HG02678 (cell line): ENCODE results near the gene PRRX1.

Source experiments
- ATAC-seq: cut with Tn5 transposase; IDR thresholded peaks from one replicate; pipeline ENCODE4 v1.9.1; 2021; ENCODE audit warnings: mild to moderate bottlenecking, moderate library complexity; ENCODE audit not compliant: unreplicated experiment

The PRRX1 gene

GRCh38 chr1:170686291-170686690, 22.4 kb downstream of the PRRX1 start:
- no peak for ATAC-seq

GRCh38 chr1:170687621-170688020, 23.7 kb downstream of the PRRX1 start:
- ATAC-seq = no peak

- ATAC-seq = no peak
These were observed 27.3 kb downstream of the PRRX1 start for GRCh38 chr1:170691258-170691657.

- no peak for ATAC-seq
These were observed 29.1 kb downstream of the PRRX1 start for GRCh38 chr1:170692866-170693575.

DNA sequence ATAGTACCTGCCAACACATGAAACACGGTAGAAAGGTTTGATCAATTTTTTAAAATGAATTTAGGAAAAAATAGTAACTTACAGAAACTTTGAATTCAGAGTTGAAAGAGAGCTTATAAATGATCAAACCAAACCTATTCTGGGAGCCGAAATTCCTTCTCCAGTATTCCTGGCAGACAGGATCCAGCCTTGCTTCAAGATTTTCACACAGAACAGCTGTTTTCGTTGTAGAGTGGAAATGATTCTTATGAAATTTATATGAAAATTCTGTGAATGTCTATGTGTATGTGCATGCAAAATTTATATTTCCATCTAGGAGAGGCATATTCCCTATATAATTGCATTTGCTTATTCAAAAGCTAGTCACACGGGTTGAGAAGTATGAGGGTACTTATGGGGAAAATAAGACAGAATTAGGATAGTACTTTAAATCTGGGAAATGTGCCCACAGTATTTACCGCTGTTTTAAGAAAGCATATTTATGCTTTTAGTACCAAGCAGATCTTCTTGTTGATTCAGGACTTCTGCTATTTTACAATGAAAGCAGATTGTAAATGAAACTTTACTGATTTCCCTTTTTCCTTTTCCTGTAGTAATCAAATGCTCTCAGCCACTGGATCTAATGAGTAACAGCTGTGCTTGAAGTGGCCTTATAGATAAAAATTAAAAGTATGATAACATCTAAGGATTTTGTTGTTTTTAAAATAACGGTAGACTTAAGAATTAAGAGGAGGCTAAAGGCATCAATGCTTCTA, 30.4 kb downstream of the PRRX1 start:
- ATAC-seq = no peak

DNA sequence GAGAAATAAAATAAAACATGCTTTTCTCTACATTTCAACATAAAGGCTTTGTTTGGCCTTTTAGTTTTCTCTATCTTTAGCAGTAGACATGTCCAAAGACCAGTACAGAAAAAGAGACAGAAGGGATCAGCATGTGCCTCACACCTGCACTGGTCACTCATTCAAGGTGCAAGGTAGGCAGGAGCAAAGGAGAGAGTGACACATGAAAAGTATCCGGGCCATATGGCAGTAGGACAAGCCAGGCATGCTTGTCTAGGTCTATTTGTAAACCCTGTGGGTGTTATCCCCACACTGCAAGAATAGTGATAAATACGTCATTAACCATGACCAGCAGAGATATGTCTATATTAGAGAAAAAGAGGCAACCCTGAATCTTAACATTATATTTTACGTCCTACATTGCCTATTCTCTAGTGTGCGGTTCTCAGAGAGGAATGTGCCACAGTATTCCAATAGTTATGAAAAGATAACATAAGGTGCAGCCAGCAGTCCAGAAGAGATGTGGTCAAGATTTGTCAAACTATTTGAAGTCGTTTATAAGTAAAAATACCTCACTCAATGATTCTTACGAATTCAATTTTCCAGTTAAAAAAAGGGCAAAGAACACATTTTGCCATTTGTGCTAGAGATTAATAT, 32.1 kb downstream of the PRRX1 start:
- no peak for ATAC-seq

GRCh38 chr1:170696591-170697290, 32.8 kb downstream of the PRRX1 start:
- ATAC-seq = no peak

- ATAC-seq = no peak
These were observed 33.4 kb downstream of the PRRX1 start for GRCh38 chr1:170697316-170697715.

DNA sequence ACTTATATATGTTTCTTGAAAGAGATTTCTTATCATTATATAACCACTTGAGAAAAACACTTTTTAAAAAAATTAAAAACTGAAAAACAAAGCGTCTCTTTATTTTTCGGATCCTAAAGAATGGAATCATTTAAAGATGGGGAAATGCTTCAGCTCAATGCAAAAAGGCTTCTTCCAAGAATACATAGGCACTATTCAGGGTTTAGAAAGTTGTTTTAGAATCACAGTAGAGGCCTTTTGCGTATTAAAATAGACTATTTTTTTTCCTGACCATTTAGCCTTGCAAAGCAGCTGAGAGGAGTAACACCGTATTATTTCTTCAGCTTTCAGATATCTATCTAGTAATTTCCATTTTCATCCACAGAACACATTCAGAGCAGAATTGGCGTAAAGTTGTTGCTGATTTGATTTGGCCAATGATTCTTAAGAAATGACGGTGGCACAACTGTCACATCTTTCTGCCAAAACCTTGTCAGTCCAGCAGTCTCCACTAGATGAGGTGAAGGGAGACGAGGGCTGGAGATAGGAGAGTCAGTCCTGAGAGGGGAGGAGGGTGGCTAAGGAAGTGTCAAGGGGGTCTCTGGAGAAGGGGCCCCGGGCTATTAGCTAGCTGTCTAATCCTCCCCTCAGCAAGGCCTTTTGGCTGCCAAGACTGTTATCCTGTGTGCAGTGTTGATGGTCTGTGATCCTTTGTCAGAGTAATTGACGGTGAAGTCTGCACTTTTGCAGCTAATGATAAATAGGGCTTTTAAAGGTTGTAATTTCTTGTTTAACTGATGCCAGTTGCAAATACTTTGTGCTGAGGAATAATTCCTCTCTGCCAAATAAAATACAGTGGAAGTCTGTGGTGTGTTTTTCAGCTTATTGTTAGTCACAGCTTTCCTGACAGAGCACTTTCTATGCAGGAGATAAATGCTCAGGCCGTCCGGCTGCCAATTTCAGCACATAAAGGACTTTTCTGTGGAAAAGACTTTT, 34.7 kb downstream of the PRRX1 start:
- ATAC-seq = no peak

- ATAC-seq = no peak
These were observed 35.8 kb downstream of the PRRX1 start for GRCh38 chr1:170699696-170700095.

- no peak for ATAC-seq
These were observed 37.1 kb downstream of the PRRX1 start for GRCh38 chr1:170700842-170701615.

GRCh38 chr1:170701962-170702361, 38.0 kb downstream of the PRRX1 start:
- ATAC-seq = no peak

DNA sequence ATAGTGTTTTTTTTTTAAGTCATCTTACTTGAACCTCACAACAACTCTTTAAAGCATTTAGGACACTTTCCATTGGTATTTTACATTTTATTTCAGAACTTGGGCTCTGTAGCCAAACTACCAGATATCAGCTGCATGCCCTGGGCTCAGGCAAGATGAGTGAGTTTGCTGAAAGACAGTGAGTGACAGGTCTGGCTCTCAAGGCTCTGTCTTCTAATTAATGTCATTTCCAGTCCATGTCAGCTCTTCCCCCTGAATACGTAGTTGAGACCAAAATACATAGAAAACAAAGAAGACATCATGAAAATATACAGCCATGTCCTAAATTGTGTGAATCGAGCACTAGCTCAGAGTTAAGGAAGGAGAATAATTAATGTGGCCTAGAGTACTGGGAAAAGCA, 39.7 kb downstream of the PRRX1 start:
- ATAC-seq = no peak

- no peak for ATAC-seq
These were observed 40.3 kb downstream of the PRRX1 start for GRCh38 chr1:170704256-170704655.

DNA sequence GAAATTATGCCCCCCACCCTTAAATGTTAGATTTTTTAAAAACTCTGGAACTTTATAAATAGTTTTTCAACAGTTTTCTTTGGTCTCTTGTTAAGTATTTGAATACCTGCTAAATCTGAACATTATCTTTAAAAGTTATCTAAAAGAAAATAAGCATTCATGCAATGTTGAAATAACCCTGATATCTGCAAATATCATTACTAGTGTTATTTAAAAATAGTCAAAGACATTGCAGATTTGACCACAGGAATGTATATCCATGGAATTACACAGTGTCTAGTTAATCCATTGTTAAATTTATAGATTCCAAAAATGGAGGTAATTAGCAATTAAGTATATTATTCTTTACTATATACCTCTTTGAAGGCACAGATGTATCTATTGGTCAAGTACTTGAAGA, 42.0 kb downstream of the PRRX1 start:
- ATAC-seq = no peak

DNA sequence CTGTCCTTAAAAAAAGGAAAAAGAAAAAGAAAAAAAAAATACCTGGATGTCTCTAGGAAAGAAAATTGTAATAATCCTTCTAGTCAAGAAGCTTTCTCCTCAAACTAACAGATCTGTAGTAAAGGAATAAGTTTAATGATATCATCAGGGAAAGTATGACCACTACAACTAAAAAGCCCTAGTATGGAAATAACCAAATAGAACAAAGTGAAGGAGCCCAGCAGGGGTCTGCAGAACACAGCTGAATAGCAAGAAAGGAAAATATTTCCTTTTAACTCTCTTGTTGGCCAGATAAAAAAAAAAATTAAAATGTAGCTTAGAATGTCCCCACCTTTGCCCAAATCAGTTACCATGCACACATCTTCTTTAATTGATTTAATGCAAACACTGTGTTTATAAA, 43.2 kb downstream of the PRRX1 start:
- no peak for ATAC-seq

DNA sequence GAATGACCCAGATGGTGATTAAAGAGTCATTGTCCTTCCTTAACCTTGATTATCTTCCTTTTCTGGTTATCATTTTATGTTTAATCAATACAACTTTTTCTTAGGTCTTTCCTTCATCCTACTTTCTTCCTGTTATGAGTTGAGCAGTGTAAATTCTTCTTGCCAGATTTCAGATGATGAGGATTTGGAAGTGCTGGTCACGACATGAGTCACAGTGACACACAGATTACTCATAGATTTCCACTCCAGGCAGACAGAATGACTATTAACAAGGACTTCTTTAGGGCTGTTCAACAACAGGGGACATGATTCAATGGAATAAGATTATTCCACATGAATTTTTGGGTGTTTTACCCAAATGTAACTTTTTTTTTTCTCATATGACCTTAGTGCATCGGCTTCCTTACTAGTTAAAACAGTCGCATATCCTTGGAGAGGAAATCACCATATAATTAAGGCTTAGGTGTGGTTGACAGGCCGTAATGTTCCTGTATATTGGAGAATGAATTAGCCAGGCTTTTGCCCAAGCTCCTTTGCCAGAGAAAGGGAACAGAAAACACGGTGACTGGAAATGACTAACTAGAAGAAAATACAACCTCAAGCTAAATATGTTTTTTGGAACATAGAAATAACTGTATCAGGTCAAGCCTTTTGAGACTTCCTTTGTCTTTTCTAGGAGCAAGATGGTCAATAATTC, 44.2 kb downstream of the PRRX1 start:
- ATAC-seq = no peak

GRCh38 chr1:170711682-170712081, 47.8 kb downstream of the PRRX1 start:
- ATAC-seq = no peak

DNA sequence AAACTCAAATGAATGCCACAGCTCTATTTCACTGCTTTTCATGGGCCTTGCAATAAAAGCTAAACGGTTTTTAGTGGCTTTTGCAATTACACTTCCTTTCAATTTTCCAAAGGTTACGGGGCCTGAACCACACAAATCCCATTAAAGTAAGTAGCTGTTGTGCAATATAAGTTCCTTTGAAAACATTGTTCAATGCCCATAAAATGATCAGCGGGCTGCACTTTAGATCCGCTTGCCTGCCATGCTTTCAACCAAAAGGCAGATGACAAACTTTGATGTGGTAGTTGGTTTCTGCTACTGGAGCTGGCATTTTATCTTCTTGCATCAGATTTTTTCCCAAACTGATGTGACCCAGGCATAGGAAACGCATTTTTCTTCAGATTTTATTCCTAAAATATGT, 50.2 kb downstream of the PRRX1 start:
- ATAC-seq = no peak
